C4-2B (cell line): ENCODE measurements around the gene PGLYRP4.
"Not testable (repeated sequence)": the region's sequence is repeated elsewhere in the genome, so short reads cannot be mapped to it uniquely, and the experiment has no call there.

ENCODE experiments used
- H3K27ac ChIP-seq: fragments of 450-650 bp; 2 replicates; pipeline ENCODE4 v1.5.1; 2017
- CTCF ChIP-seq: fragments of 450-650 bp; conservative IDR thresholded peaks from 2 replicates; pipeline ENCODE4 v1.5.1; 2017; ENCODE audit warnings: mild to moderate bottlenecking
- ZFX ChIP-seq: fragments of 450-650 bp; IDR thresholded peaks from 2 replicates; pipeline ENCODE4 v1.6.1; 2017

The PGLYRP4 gene

GRCh38 chr1:153333902-153334301 is 14.7 kb downstream of the PGLYRP4 start:
- H3K27ac ChIP-seq = no peak overlapping the region
- TF ChIP-seq CTCF = no peak
- no peak for TF ChIP-seq ZFX

- H3K27ac ChIP-seq = no peak overlapping the region
- TF ChIP-seq CTCF = no peak
- TF ChIP-seq ZFX = no peak
Observed at GRCh38 chr1:153324912-153325311, 23.7 kb downstream of the PGLYRP4 start.

- no peak for TF ChIP-seq CTCF
- TF ChIP-seq ZFX = no peak
- H3K27ac ChIP-seq = no peak overlapping the region
Observed at GRCh38 chr1:153322568-153322967, 26.1 kb downstream of the PGLYRP4 start.

GRCh38 chr1:153318145-153318544 is 30.5 kb downstream of the PGLYRP4 start:
- H3K27ac ChIP-seq = not testable (repeated sequence)

DNA sequence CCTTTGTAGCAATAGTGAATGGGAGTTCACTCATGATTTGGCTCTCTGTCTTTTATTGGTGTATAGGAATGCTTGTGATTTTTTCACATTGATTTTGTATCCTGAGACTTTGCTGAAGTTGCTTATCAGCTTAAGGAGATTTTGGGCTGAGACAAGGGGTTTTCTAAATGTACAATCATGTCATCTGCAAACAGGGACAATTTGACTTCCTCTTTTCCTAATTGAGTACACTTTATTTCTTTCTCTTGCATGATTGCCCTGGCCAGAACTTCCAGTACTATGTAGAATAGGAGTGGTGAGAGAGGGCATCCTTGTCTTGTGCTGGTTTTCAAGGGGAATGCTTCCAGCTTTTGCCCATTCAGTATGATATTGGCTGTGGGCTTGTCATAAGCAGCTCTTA is 32.6 kb downstream of the PGLYRP4 start:
- H3K27ac ChIP-seq = not testable (repeated sequence)

- not testable (repeated sequence) for H3K27ac ChIP-seq
Observed at GRCh38 chr1:153314388-153314787, 34.3 kb downstream of the PGLYRP4 start.

- TF ChIP-seq CTCF (no peak), ZFX (no peak)
Observed at GRCh38 chr1:153313288-153313687, 35.4 kb downstream of the PGLYRP4 start.

GRCh38 chr1:153312570-153313186 is 36.0 kb downstream of the PGLYRP4 start, which contains the start of gene PGLYRP3:
PGLYRP3 (minus strand) TSS chr1:153312952; CDS start chr1:153310665, 2,287 bp downstream.
- no peak for TF ChIP-seq CTCF
- no peak for TF ChIP-seq ZFX
- no peak within 1 kb of the TSS for H3K27ac ChIP-seq

More at GRCh38 chr1:153313288-153313687, 35.4 kb downstream of the PGLYRP4 start:
- H3K27ac ChIP-seq = no peak overlapping the region

DNA sequence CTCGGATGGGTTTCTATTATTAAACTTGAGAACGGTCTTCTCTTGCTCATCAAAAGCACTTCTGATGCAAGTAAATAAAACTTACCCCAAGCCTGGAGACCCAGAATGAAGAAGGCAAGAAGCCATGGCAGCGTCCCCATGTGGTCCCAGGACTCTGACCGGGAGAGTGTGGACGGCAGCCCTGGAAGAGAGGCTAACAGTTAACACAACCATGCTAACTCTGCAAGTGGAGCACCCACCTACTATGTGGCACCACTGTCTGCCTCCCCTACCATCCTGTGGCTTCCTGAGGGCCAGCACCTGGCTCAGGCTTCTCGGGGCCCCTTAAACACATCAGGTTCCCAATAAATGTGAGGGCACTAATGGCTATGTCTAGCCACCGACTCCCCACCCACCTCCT is 38.1 kb downstream of the PGLYRP4 start:
- TF ChIP-seq ZFX (no peak), CTCF (no peak)
- no peak overlapping the region for H3K27ac ChIP-seq
